Upper lobe of left lung (tissue), 4 donors: ENCODE data around the gene LYL1.
"Not testable (repeated sequence)": the region's sequence is repeated elsewhere in the genome, so short reads cannot be mapped to it uniquely, and the experiment has no call there.

Experiments used
- POLR2A ChIP-seq, 4 donors: fragments of 450-650 bp; IDR thresholded peaks; one replicate each; pipeline ENCODE4 v1.5.1; 2016 to 2017; ENCODE audit warnings: antibody characterized with exemption in 4 of 4, mild to moderate bottlenecking in 2 of 4
- TF ChIP-seq, protein P1 (sequence below), 6 experiments: fragments of 450-650 bp in 4 of 6; fragments of 200-600 bp in 2 of 6; sonication (generic) in 2 of 6; IDR thresholded peaks; one replicate each; pipeline ENCODE4 v1.5.1; 2016 to 2019; ENCODE audit warnings: antibody characterized with exemption in 6 of 6

DNA sequence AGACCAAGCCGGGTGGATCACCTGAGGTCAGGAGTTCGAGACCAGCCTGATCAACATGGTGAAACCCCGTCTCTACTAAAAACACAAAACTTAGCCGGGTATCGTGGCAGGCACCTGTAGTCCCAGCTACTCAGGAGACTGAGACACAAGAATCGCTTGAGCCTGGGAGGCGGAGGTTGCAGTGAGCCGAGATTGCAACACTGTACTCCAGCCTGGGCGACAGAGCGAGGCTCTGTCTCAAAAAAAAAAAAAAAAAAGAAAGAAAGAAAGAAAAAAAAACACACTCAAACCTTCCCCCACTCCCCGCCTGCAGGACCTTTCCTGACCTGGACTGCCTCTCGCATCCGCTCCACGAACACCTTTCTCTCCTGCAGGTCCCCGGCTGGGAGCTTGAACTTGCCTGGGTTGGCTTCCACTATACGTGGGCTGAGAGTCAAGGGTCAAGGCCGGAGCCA is 46.5 kb upstream of the LYL1 start:
- TF ChIP-seq, protein P1, sequence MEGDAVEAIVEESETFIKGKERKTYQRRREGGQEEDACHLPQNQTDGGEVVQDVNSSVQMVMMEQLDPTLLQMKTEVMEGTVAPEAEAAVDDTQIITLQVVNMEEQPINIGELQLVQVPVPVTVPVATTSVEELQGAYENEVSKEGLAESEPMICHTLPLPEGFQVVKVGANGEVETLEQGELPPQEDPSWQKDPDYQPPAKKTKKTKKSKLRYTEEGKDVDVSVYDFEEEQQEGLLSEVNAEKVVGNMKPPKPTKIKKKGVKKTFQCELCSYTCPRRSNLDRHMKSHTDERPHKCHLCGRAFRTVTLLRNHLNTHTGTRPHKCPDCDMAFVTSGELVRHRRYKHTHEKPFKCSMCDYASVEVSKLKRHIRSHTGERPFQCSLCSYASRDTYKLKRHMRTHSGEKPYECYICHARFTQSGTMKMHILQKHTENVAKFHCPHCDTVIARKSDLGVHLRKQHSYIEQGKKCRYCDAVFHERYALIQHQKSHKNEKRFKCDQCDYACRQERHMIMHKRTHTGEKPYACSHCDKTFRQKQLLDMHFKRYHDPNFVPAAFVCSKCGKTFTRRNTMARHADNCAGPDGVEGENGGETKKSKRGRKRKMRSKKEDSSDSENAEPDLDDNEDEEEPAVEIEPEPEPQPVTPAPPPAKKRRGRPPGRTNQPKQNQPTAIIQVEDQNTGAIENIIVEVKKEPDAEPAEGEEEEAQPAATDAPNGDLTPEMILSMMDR (IDR thresholded peaks at IDR 0.05), result not testable (repeated sequence)
- TF ChIP-seq POLR2A (IDR thresholded peaks at IDR 0.05), result not testable (repeated sequence)
